Panc1 (cell line): Measurements from ENCODE around the gene MSANTD1. TPM values are rescaled to one million over a fixed set of nuclear protein-coding genes. Genes with fewer than 3 reads are reported as not detected.

Experiments used
- ATAC-seq: fragments of 200-7000 bp; cut with Tn5 transposase; 2 replicates; pipeline ENCODE4 v1.9.1; 2020; ENCODE audit warnings: mild to moderate bottlenecking, moderate library complexity
- BruUV-seq: library from RNA; stranded (reverse); fragments of 400-500 nt; replicated peaks from 2 replicates; lab custom pipeline; 2021; lab: Mats Ljungman, UMichigan
- CTCF ChIA-PET: fragments of 300-600 bp; sonication (Branson Sonifier 250); formaldehyde crosslinking; loops from one replicate; lab custom pipeline; 2022; ENCODE audit warnings: antibody characterized with exemption; lab: Charles Lee
- POLR2A ChIA-PET: fragments of 300-600 bp; sonication (Branson Sonifier 250); formaldehyde crosslinking; loops from one replicate; lab custom pipeline; 2022; ENCODE audit warnings: antibody characterized with exemption; lab: Charles Lee
- DNase-seq: peaks from one replicate; pipeline ENCODE4 v3.0.0-alpha.2; 2010; ENCODE audit warnings: low read depth, low spot score
- H3K27ac ChIP-seq: 2 replicates; pipeline ENCODE4 v1.5.1; 2011; ENCODE audit warnings: mild to moderate bottlenecking, low read length, inconsistent platforms
- H3K27me3 ChIP-seq: fragments of 200-500 bp; sonication (Bioruptor generic); 2 replicates; pipeline ENCODE4 v1.6.0; 2014; ENCODE audit warnings: low read length, inconsistent platforms; ENCODE audit not compliant: control insufficient read depth, insufficient read depth
- H3K36me3 ChIP-seq: fragments of 200-500 bp; sonication (Bioruptor generic); 2 replicates; pipeline ENCODE4 v1.5.1; 2014; ENCODE audit warnings: inconsistent platforms, mild to moderate bottlenecking, low read length, moderate library complexity; ENCODE audit not compliant: control insufficient read depth, insufficient read depth
- H3K4me1 ChIP-seq: 2 replicates; pipeline ENCODE4 v1.5.1; 2011; ENCODE audit warnings: inconsistent platforms, mild to moderate bottlenecking, low read length, moderate library complexity; ENCODE audit not compliant: control insufficient read depth, insufficient read depth
- H3K4me3 ChIP-seq, 2 experiments: 2 replicates each; pipeline ENCODE4 v1.5.1; 2011 to 2012; ENCODE audit warnings: low read depth in 2 of 2, low read length in 2 of 2, mild to moderate bottlenecking in 2 of 2, inconsistent platforms in 1 of 2, moderate library complexity in 1 of 2
- H3K9me3 ChIP-seq: fragments of 200-500 bp; sonication (Bioruptor generic); 2 replicates; pipeline ENCODE4 v1.5.1; 2014; ENCODE audit warnings: low read depth, mild to moderate bottlenecking, inconsistent platforms, low read length, moderate library complexity; ENCODE audit not compliant: control insufficient read depth, insufficient read depth
- CTCF ChIP-seq: fragments of 450-650 bp; IDR thresholded peaks from 2 replicates; pipeline ENCODE4 v1.5.1; 2017; ENCODE audit warnings: mild to moderate bottlenecking
- POLR2AphosphoS5 ChIP-seq: IDR thresholded peaks from 2 replicates; pipeline ENCODE4 v1.6.1; 2012; ENCODE audit warnings: mild to moderate bottlenecking, low read depth, low read length, moderate library complexity
- REST ChIP-seq, 2 experiments: IDR thresholded peaks; 2 replicates each; pipeline ENCODE4 v1.6.1; 2011 to 2012; ENCODE audit warnings: low read depth in 2 of 2, control low read depth in 1 of 2, low read length in 1 of 2, mild to moderate bottlenecking in 1 of 2, moderate library complexity in 1 of 2; ENCODE audit not compliant: insufficient read depth in 1 of 2
- SIN3A ChIP-seq: IDR thresholded peaks from 2 replicates; pipeline ENCODE4 v1.6.1; 2012; ENCODE audit warnings: low read depth, mild to moderate bottlenecking, low read length, moderate library complexity, borderline replicate concordance; ENCODE audit not compliant: insufficient read depth
- TCF7L2 ChIP-seq: IDR thresholded peaks from 2 replicates; pipeline ENCODE4 v1.6.1; 2011; ENCODE audit warnings: mild to moderate bottlenecking, low read depth, low read length, inconsistent platforms
- in situ Hi-C: cut with HindIII; loops from 2 replicates; pipeline ENCODE4 v1.10.0; 2016; ENCODE audit warnings: low sequenced_read_pairs, low pct_unique_long_range_greater_than_20kb
- intact Hi-C: fragments of 100-400 bp; cut with micrococcal nuclease; formaldehyde crosslinking; loops from one replicate; pipeline ENCODE4 v1.10.0; 2022; ENCODE audit not compliant: unreplicated experiment
- total RNA-seq: library from RNA; stranded (reverse); gene quantifications from one replicate; pipeline ENCODE4 v1.2.1, GENCODE V29; 2021; ENCODE audit not compliant: unreplicated experiment

MSANTD1 gene
- total RNA-seq, 1 experiment from 2014 or later, result 0.57 TPM

DNA sequence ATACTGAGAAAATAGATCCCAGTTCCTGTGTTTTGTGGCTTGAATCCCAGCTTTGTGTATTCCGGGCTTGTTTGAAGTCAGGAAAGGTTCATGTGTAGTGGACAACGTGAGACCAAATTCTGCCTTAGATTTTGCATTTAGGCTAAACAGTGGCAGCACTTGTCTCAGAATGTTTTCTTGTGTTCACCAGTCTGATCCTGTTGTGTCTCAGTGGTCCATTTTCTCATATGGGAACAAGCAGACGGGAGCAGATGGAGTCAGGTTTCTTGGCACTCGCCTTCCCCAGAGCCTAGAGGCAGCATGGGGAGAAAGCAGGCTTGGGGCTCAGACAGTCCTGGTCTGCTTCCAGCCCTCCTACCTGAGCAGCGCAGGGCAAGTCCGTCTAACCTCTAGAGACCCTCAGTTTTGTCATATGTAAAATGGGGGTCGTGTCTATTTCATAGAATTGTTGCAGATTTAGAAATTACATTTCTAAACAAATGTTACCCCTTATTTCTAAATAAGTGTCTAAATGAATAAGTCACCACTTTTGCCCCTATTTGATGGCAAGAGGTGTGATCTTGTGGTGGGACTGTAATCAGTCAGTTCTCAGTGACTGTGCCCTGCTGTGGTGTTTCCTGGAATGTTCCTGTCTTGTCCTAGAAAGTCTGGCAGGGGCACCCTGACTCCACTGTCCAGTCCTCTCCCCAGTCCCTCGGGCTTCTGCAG lies 28.3 kb upstream of the MSANTD1 start:
- TF ChIP-seq REST (IDR thresholded peaks at IDR 0.05; ENCODE audit: insufficient read depth in 1 of 2, low read depth in 2 of 2, low read length in 1 of 2), result no peak
- no peak for TF ChIP-seq TCF7L2
- TF ChIP-seq POLR2AphosphoS5, result no peak
- no peak for TF ChIP-seq CTCF
- Histone ChIP-seq H3K27me3 (no peaks in the 10 kb centered on the region), H3K4me1 (no peaks in the 10 kb centered on the region), H3K9me3 (no peaks in the 10 kb centered on the region), H3K36me3 (no peaks in the 10 kb centered on the region), H3K27ac (no peak overlapping the region), H3K4me3 (no peak overlapping the region)
- ATAC-seq (no peak), DNase-seq (no peak)
- in situ Hi-C loops (no loop called here), intact Hi-C loops (no loop called here)
- ChIA-PET POLR2A (no interaction called here), CTCF (no interaction called here)
- no TSS peak for BruUV-seq

DNA sequence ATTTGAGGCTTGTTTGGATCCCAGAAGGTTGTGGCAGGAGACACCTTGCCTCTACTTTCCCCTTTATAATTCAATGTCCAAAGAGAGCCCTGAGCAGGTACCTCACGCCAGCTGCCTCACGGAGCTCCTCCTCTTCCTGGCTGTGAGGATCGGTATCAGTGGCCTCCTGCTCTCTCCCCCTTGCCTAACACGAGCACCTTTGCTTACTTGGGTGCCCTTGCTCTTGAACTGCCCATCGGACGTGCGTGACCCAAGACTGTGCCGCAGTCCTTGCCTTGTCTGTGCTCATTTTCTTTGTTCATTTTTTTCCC lies 27.8 kb upstream of the MSANTD1 start:
- ChIA-PET CTCF (no interaction called here), POLR2A (interaction anchor here (1.1 kb wide), 1 partner anchor 13 kb away, joined by 3 read pairs; no protein-coding TSS in a partner anchor)
- DNase-seq (no peak), ATAC-seq (no peak)
- Histone ChIP-seq H3K27ac (no peak overlapping the region), H3K4me1 (no peaks in the 10 kb centered on the region), H3K9me3 (no peaks in the 10 kb centered on the region), H3K36me3 (no peaks in the 10 kb centered on the region), H3K27me3 (no peaks in the 10 kb centered on the region), H3K4me3 (no peak overlapping the region)
- in situ Hi-C loops (no loop called here), intact Hi-C loops (no loop called here)
- TF ChIP-seq REST (IDR thresholded peaks at IDR 0.05; ENCODE audit: insufficient read depth in 1 of 2, low read depth in 2 of 2, low read length in 1 of 2), result no peak
- no peak for TF ChIP-seq POLR2AphosphoS5
- TF ChIP-seq CTCF, result no peak
- TF ChIP-seq SIN3A, result no peak
- no peak for TF ChIP-seq TCF7L2
- no TSS peak for BruUV-seq
